ENCODE measurements around the gene TOMM40L.

- TF ChIP-seq CTCF (IDR thresholded peaks at IDR 0.05) (no peak), POLR2A (IDR thresholded peaks at IDR 0.05) (no peak), EP300 (IDR thresholded peaks at IDR 0.05) (no peak), POLR2AphosphoS5 (IDR thresholded peaks at IDR 0.05) (no peak)
Observed at GRCh38 chr1:161225178-161225533, 704 bp upstream of the TOMM40L start.

Data from sigmoid colon (tissue), 4 donors.